Liver (tissue), 9 donors: ENCODE results near the gene PIGM. TPM values are rescaled to one million over a fixed set of nuclear protein-coding genes. Genes with fewer than 3 reads are reported as not detected.

ENCODE experiments used
- DNase-seq: peaks from one replicate; pipeline ENCODE4 v3.0.0-alpha.2; 2017; ENCODE audit warnings: low spot score
- H3K27ac ChIP-seq, 2 donors: one replicate each; pipeline ENCODE4 v1.7.0; 2013; ENCODE audit warnings: inconsistent platforms in 2 of 2, low read length in 2 of 2, control low read depth in 1 of 2, low read depth in 1 of 2, mild to moderate bottlenecking in 1 of 2
- H3K27me3 ChIP-seq, 4 donors: one replicate each; pipeline versions ENCODE4 v1.6.1 to v1.7.0; 2013; ENCODE audit warnings: low read length in 3 of 4, inconsistent platforms in 1 of 4, mild to moderate bottlenecking in 1 of 4, moderate library complexity in 1 of 4; ENCODE audit not compliant: control insufficient read depth in 4 of 4, insufficient read depth in 4 of 4
- H3K36me3 ChIP-seq, 4 donors: one replicate each; pipeline versions ENCODE4 v1.6.1 to v1.7.0; 2013; ENCODE audit warnings: low read length in 3 of 4, mild to moderate bottlenecking in 3 of 4, low read depth in 1 of 4, moderate library complexity in 1 of 4; ENCODE audit not compliant: control insufficient read depth in 4 of 4, insufficient read depth in 3 of 4
- H3K4me1 ChIP-seq, 4 donors: one replicate each; pipeline versions ENCODE4 v1.6.1 to v1.7.0; 2013; ENCODE audit warnings: low read length in 3 of 4, mild to moderate bottlenecking in 3 of 4, moderate library complexity in 1 of 4; ENCODE audit not compliant: control insufficient read depth in 4 of 4, insufficient read depth in 4 of 4
- H3K4me3 ChIP-seq, 3 donors: one replicate each; pipeline versions ENCODE4 v1.6.1 to v1.7.0; 2013; ENCODE audit warnings: low read length in 3 of 3, control low read depth in 1 of 3, low read depth in 1 of 3, mild to moderate bottlenecking in 1 of 3
- H3K9ac ChIP-seq, 2 donors: one replicate each; pipeline ENCODE4 v1.7.0; 2013; ENCODE audit warnings: low read length in 2 of 2, mild to moderate bottlenecking in 2 of 2, moderate library complexity in 2 of 2, control low read depth in 1 of 2, low read depth in 1 of 2
- H3K9me3 ChIP-seq, 4 donors: one replicate each; pipeline versions ENCODE4 v1.6.1 to v1.7.0; 2013; ENCODE audit warnings: low read length in 3 of 4; ENCODE audit not compliant: control insufficient read depth in 4 of 4
- ATF3 ChIP-seq: IDR thresholded peaks from 2 replicates; pipeline ENCODE4 v1.6.1; 2016; ENCODE audit warnings: antibody characterized with exemption
- EGR1 ChIP-seq, 2 donors: IDR thresholded peaks; 2 replicates each; pipeline ENCODE4 v1.6.1; 2016 to 2018; ENCODE audit warnings: antibody characterized with exemption in 2 of 2, low read depth in 2 of 2
- FOXA1 ChIP-seq: IDR thresholded peaks from 2 replicates; pipeline ENCODE4 v1.6.1; 2016; ENCODE audit warnings: antibody characterized with exemption
- FOXA2 ChIP-seq: IDR thresholded peaks from 2 replicates; pipeline ENCODE4 v1.6.1; 2016; ENCODE audit warnings: antibody characterized with exemption
- GABPA ChIP-seq, 2 donors: IDR thresholded peaks in 1 of 2; conservative IDR thresholded peaks in 1 of 2; 2 replicates each; pipeline ENCODE4 v1.6.1; 2016; ENCODE audit warnings: antibody characterized with exemption in 2 of 2, mild to moderate bottlenecking in 1 of 2, moderate library complexity in 1 of 2
- HNF4A ChIP-seq, 2 donors: conservative IDR thresholded peaks; 2 replicates each; pipeline ENCODE4 v1.6.1; 2016; ENCODE audit warnings: antibody characterized with exemption in 2 of 2, mild to moderate bottlenecking in 2 of 2
- HNF4G ChIP-seq: IDR thresholded peaks from 2 replicates; pipeline ENCODE4 v1.6.1; 2016; ENCODE audit warnings: antibody characterized with exemption
- JUND ChIP-seq, 2 donors: IDR thresholded peaks; 2 replicates each; pipeline ENCODE4 v1.6.1; 2016; ENCODE audit warnings: antibody characterized with exemption in 2 of 2
- MAX ChIP-seq: IDR thresholded peaks from 2 replicates; pipeline ENCODE4 v1.6.1; 2016; ENCODE audit warnings: antibody characterized with exemption
- NR2F2 ChIP-seq: IDR thresholded peaks from 2 replicates; pipeline ENCODE4 v1.6.1; 2016; ENCODE audit warnings: antibody characterized with exemption
- RAD21 ChIP-seq, 2 donors: IDR thresholded peaks; 2 replicates each; pipeline ENCODE4 v1.6.1; 2016; ENCODE audit warnings: antibody characterized with exemption in 2 of 2, mild to moderate bottlenecking in 2 of 2
- RXRA ChIP-seq, 2 donors: IDR thresholded peaks; 2 replicates each; pipeline ENCODE4 v1.6.1; 2017 to 2018; ENCODE audit warnings: antibody characterized with exemption in 2 of 2, mild to moderate bottlenecking in 1 of 2
- SP1 ChIP-seq: IDR thresholded peaks from 2 replicates; pipeline ENCODE4 v1.6.1; 2018; ENCODE audit warnings: antibody characterized with exemption, mild to moderate bottlenecking
- YY1 ChIP-seq: IDR thresholded peaks from 2 replicates; pipeline ENCODE4 v1.6.1; 2016; ENCODE audit warnings: antibody characterized with exemption, mild to moderate bottlenecking
- WGBS: extraction: QIAGEN DNeasy Blood & Tissue Kit; methylation state at CpG from one replicate; pipeline ENCODE4 v1.1.7; 2013; 5-methylcytosine and 5-hydroxymethylcytosine counted together
- polyA plus RNA-seq, 2 donors: library from polyadenylated mRNA; stranded (reverse) in 1 of 2; unstranded in 1 of 2; fragments of 200-250 nt in 1 of 2; fragments of >200 nt in 1 of 2; fragmentation: Nextera tagmentation in 1 of 2; extraction: Ambion mirVana in 1 of 2; gene quantifications; one replicate each; pipeline versions ENCODE4 v1.2.1 to v1.2.3, GENCODE V29; 2013 to 2015
- total RNA-seq, 2 donors: library from RNA; depleted of rRNA; stranded (reverse); fragments of >200 nt; gene quantifications; one replicate each; pipeline ENCODE4 v1.2.3, GENCODE V29; 2014
- TF ChIP-seq, protein P1 (sequence below): IDR thresholded peaks from 2 replicates; pipeline ENCODE4 v1.6.1; 2016; ENCODE audit warnings: antibody characterized with exemption
- TF ChIP-seq, protein P2 (sequence below): fragments of 150-350 bp; IDR thresholded peaks from 2 replicates; pipeline ENCODE4 v1.5.1; 2017; ENCODE audit warnings: improper control_type of control experiment, low read depth, low read length; ENCODE audit not compliant: missing input control
- TF ChIP-seq, protein P3 (sequence below): IDR thresholded peaks from 2 replicates; pipeline ENCODE4 v1.6.1; 2016; ENCODE audit warnings: antibody characterized with exemption, mild to moderate bottlenecking
- donor health status: healthy.
- donor health status: healthy.
- donor health status: healthy.
- donor health status: healthy.
- donor health status: healthy.

Gene PIGM
- total and polyA plus RNA-seq, 4 donors: 2.9 to 4.2 (median 3.6) TPM

DNA sequence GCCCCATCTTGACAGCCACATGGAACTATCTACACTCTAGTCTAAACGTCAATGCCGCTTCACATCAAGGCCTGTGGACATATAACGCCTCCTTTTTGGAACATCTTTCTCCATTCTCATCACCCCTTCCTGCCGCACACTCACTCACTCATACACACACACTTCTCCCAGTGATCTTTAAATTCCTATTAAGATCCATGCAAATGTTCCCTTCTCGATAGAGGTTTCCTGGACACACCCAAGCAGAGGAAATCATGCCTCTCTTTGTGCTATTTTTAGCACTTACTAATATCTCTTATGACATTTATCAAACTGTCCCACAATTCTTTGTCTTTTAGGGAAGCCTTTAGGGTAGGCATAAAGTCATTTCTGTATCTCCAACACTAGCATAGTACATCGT, 49.5 kb downstream of the PIGM start:
- no peaks in the 10 kb centered on the region for H3K9me3 ChIP-seq
- H3K27ac ChIP-seq: no peak overlapping the region
- no peaks in the 10 kb centered on the region for H3K36me3 ChIP-seq
- DNase-seq: no peak
- H3K9ac ChIP-seq: no peak overlapping the region
- no peak for TF ChIP-seq JUND (IDR thresholded peaks at IDR 0.05)
- TF ChIP-seq RAD21 (IDR thresholded peaks at IDR 0.05): no peak
- no peak for TF ChIP-seq FOXA2
- no peak for TF ChIP-seq FOXA1
- no peak for TF ChIP-seq ATF3
- TF ChIP-seq EGR1 (IDR thresholded peaks at IDR 0.05; ENCODE audit: low read depth in 2 of 2): no peak
- TF ChIP-seq, protein P1, sequence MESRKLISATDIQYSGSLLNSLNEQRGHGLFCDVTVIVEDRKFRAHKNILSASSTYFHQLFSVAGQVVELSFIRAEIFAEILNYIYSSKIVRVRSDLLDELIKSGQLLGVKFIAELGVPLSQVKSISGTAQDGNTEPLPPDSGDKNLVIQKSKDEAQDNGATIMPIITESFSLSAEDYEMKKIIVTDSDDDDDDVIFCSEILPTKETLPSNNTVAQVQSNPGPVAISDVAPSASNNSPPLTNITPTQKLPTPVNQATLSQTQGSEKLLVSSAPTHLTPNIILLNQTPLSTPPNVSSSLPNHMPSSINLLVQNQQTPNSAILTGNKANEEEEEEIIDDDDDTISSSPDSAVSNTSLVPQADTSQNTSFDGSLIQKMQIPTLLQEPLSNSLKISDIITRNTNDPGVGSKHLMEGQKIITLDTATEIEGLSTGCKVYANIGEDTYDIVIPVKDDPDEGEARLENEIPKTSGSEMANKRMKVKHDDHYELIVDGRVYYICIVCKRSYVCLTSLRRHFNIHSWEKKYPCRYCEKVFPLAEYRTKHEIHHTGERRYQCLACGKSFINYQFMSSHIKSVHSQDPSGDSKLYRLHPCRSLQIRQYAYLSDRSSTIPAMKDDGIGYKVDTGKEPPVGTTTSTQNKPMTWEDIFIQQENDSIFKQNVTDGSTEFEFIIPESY: no peak
- no peak for TF ChIP-seq HNF4A (conservative IDR thresholded peaks at IDR 0.05)
- no peak for TF ChIP-seq HNF4G
- TF ChIP-seq NR2F2: no peak
- no peak for TF ChIP-seq RXRA (IDR thresholded peaks at IDR 0.05)
- TF ChIP-seq, protein P2, sequence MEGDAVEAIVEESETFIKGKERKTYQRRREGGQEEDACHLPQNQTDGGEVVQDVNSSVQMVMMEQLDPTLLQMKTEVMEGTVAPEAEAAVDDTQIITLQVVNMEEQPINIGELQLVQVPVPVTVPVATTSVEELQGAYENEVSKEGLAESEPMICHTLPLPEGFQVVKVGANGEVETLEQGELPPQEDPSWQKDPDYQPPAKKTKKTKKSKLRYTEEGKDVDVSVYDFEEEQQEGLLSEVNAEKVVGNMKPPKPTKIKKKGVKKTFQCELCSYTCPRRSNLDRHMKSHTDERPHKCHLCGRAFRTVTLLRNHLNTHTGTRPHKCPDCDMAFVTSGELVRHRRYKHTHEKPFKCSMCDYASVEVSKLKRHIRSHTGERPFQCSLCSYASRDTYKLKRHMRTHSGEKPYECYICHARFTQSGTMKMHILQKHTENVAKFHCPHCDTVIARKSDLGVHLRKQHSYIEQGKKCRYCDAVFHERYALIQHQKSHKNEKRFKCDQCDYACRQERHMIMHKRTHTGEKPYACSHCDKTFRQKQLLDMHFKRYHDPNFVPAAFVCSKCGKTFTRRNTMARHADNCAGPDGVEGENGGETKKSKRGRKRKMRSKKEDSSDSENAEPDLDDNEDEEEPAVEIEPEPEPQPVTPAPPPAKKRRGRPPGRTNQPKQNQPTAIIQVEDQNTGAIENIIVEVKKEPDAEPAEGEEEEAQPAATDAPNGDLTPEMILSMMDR: no peak
- no peak for TF ChIP-seq YY1
- no peak for TF ChIP-seq MAX
- no peak for TF ChIP-seq SP1
- TF ChIP-seq, protein P3, sequence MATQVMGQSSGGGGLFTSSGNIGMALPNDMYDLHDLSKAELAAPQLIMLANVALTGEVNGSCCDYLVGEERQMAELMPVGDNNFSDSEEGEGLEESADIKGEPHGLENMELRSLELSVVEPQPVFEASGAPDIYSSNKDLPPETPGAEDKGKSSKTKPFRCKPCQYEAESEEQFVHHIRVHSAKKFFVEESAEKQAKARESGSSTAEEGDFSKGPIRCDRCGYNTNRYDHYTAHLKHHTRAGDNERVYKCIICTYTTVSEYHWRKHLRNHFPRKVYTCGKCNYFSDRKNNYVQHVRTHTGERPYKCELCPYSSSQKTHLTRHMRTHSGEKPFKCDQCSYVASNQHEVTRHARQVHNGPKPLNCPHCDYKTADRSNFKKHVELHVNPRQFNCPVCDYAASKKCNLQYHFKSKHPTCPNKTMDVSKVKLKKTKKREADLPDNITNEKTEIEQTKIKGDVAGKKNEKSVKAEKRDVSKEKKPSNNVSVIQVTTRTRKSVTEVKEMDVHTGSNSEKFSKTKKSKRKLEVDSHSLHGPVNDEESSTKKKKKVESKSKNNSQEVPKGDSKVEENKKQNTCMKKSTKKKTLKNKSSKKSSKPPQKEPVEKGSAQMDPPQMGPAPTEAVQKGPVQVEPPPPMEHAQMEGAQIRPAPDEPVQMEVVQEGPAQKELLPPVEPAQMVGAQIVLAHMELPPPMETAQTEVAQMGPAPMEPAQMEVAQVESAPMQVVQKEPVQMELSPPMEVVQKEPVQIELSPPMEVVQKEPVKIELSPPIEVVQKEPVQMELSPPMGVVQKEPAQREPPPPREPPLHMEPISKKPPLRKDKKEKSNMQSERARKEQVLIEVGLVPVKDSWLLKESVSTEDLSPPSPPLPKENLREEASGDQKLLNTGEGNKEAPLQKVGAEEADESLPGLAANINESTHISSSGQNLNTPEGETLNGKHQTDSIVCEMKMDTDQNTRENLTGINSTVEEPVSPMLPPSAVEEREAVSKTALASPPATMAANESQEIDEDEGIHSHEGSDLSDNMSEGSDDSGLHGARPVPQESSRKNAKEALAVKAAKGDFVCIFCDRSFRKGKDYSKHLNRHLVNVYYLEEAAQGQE: no peak
- H3K27me3 ChIP-seq: no peaks in the 10 kb centered on the region
- 71% methylated on average over 6 of the region's 6 CpGs for WGBS
- peaks cover 0 to 3% (median 0%) of the 10 kb centered on the region in 4 donors for H3K4me1 ChIP-seq
- no peak overlapping the region for H3K4me3 ChIP-seq

GRCh38 chr1:159981351-159982055, 50.3 kb downstream of the PIGM start:
- no peak for DNase-seq
- no peak overlapping the region for H3K27ac ChIP-seq

More at GRCh38 chr1:159981351-159982055, 50.3 kb downstream of the PIGM start:
- Histone ChIP-seq H3K9ac (no peak overlapping the region), H3K27me3 (no peaks in the 10 kb centered on the region), H3K4me1 (peaks cover 0 to 3% (median 0%) of the 10 kb centered on the region in 4 donors), H3K36me3 (no peaks in the 10 kb centered on the region), H3K9me3 (no peaks in the 10 kb centered on the region), H3K4me3 (no peak overlapping the region)
- TF ChIP-seq GABPA (IDR thresholded peaks at IDR 0.05 in 1 of 2, conservative IDR thresholded peaks at IDR 0.05 in 1 of 2) (no peak), SP1 (no peak), RXRA (IDR thresholded peaks at IDR 0.05) (no peak), RAD21 (IDR thresholded peaks at IDR 0.05) (no peak)
- 98% methylated on average over 6 of the region's 6 CpGs for WGBS
